SHP77 treated with DMSO at 0.1 percent for 48 hours (cell line): ENCODE data around the gene ARHGEF40.

ENCODE experiments used
- DNase-seq: peaks from one replicate; lab custom pipeline; 2025; lab: John Stamatoyannopoulos, UW

ARHGEF40 gene

GRCh38 chr14:21083565-21084325, 13.6 kb downstream of the ARHGEF40 start:
- no peak for DNase-seq

GRCh38 chr14:21084396-21084795, 14.3 kb downstream of the ARHGEF40 start:
- no peak for DNase-seq

- DNase-seq = no peak
Measured at GRCh38 chr14:21084998-21085853, 15.1 kb downstream of the ARHGEF40 start.

GRCh38 chr14:21086908-21087293, 16.8 kb downstream of the ARHGEF40 start:
- no peak for DNase-seq

GRCh38 chr14:21087294-21088091, 17.4 kb downstream of the ARHGEF40 start:
- DNase-seq = no peak

GRCh38 chr14:21088687-21089086, 18.6 kb downstream of the ARHGEF40 start:
- no peak for DNase-seq

GRCh38 chr14:21089271-21089670, 19.2 kb downstream of the ARHGEF40 start:
- no peak for DNase-seq

GRCh38 chr14:21089877-21090193, 19.7 kb downstream of the ARHGEF40 start:
- no peak for DNase-seq

- DNase-seq = no peak
Measured at GRCh38 chr14:21090194-21090939, 20.3 kb downstream of the ARHGEF40 start.

- no peak for DNase-seq
Measured at GRCh38 chr14:21090940-21091663, 21.0 kb downstream of the ARHGEF40 start.

GRCh38 chr14:21091821-21092272, 21.7 kb downstream of the ARHGEF40 start:
- no peak for DNase-seq

GRCh38 chr14:21092273-21093011, 22.3 kb downstream of the ARHGEF40 start:
- peak; percentile 34 for DNase-seq

- no peak for DNase-seq
Measured at GRCh38 chr14:21093018-21093417, 22.9 kb downstream of the ARHGEF40 start.

GRCh38 chr14:21093769-21094681, 23.9 kb downstream of the ARHGEF40 start:
- DNase-seq = peak; percentile 35

GRCh38 chr14:21095430-21096205, 25.5 kb downstream of the ARHGEF40 start:
- peak; percentile 41 for DNase-seq

GRCh38 chr14:21096438-21096837, 26.3 kb downstream of the ARHGEF40 start:
- no peak for DNase-seq

GRCh38 chr14:21096978-21097635, 27.0 kb downstream of the ARHGEF40 start:
- DNase-seq = peak; percentile 14

- DNase-seq = peak; percentile 14
Measured at GRCh38 chr14:21097636-21098075, 27.6 kb downstream of the ARHGEF40 start.
